ENCODE data around the gene PCDHB12. TPM values are rescaled to one million over a fixed set of nuclear protein-coding genes. Genes with fewer than 3 reads are reported as not detected.
"Not testable (repeated sequence)": the region's sequence is repeated elsewhere in the genome, so short reads cannot be mapped to it uniquely, and the experiment has no call there.

PCDHB12 gene
- total and polyA plus RNA-seq, 9 of the 15 experiments (the other 6 are each of a cell fraction or from before 2014, with no cell fraction given) = not detected

DNA sequence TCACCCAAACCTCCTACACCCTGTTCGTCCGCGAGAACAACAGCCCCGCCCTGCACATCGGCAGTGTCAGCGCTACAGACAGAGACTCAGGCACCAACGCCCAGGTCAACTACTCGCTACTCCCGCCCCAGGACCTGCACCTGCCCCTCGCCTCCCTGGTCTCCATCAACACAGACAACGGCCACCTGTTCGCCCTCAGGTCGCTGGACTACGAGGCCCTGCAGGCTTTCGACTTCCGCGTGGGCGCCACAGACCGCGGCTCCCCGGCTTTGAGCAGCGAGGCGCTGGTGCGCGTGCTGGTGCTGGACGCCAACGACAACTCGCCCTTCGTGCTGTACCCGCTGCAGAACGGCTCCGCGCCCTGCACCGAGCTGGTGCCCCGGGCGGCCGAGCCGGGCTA is 7.4 kb upstream of the PCDHB12 start:
- H3K36me3 ChIP-seq (ENCODE audit: control insufficient read depth, insufficient read depth, low read length); ATAC-seq; intact Hi-C loops (cut with micrococcal nuclease); H3K9me1 ChIP-seq (ENCODE audit: control insufficient read depth, insufficient read depth, low read length); CTCF ChIA-PET (ENCODE audit: low intra/inter-chr PET ratio); BruUV-seq (replicated peaks); H3K4me1 ChIP-seq (replicated peaks in 1 of 2; ENCODE audit: control insufficient read depth in 2 of 2, insufficient read depth in 2 of 2, low read length in 2 of 2); H3K27ac ChIP-seq (ENCODE audit: extremely low read depth, low read depth, low read length); H3K4me2 ChIP-seq (ENCODE audit: insufficient read depth, low read length); H3K27me3 ChIP-seq (ENCODE audit: control insufficient read depth in 2 of 2, insufficient read depth in 2 of 2, low read length in 2 of 2); H3K4me3 ChIP-seq; POLR2A ChIA-PET; H3K9me3 ChIP-seq (replicated peaks; ENCODE audit: control insufficient read depth, insufficient read depth, low read depth, low read length); DNase-seq (ENCODE audit: extremely low read depth in 1 of 4, low spot score in 3 of 4); FAIRE-seq; H3K9ac ChIP-seq (ENCODE audit: insufficient read depth in 1 of 2, low read depth in 2 of 2, low read length in 2 of 2); H3K79me2 ChIP-seq (ENCODE audit: control insufficient read depth, insufficient read depth, low read length); H4K20me1 ChIP-seq (replicated peaks; ENCODE audit: control insufficient read depth, insufficient read depth, low read length); H2AFZ ChIP-seq (ENCODE audit: low read depth, low read length): not testable (repeated sequence)
- in situ Hi-C loops (cut with MboI) = loop anchor here (25.0 kb wide), 1 partner anchor 936 kb away; no protein-coding TSS in a partner anchor
- 7% methylated on average over 13 of the region's 38 CpGs for WGBS (ENCODE audit: insufficient coverage, low coverage, missing lambda C conversion rate)

- H3K9me1 ChIP-seq (ENCODE audit: control insufficient read depth, insufficient read depth, low read length); H3K9ac ChIP-seq (ENCODE audit: insufficient read depth in 1 of 2, low read depth in 2 of 2, low read length in 2 of 2); BruUV-seq (replicated peaks); H2AFZ ChIP-seq (ENCODE audit: low read depth, low read length); DNase-seq (ENCODE audit: extremely low read depth in 1 of 4, low spot score in 3 of 4); H3K4me2 ChIP-seq (ENCODE audit: insufficient read depth, low read length); FAIRE-seq; intact Hi-C loops (cut with micrococcal nuclease); H3K4me3 ChIP-seq; H3K36me3 ChIP-seq (ENCODE audit: control insufficient read depth, insufficient read depth, low read length); H3K9me3 ChIP-seq (replicated peaks; ENCODE audit: control insufficient read depth, insufficient read depth, low read depth, low read length); ATAC-seq; H3K27ac ChIP-seq (ENCODE audit: extremely low read depth, low read depth, low read length); POLR2A ChIA-PET; H3K79me2 ChIP-seq (ENCODE audit: control insufficient read depth, insufficient read depth, low read length); H3K27me3 ChIP-seq (ENCODE audit: control insufficient read depth in 2 of 2, insufficient read depth in 2 of 2, low read length in 2 of 2); H4K20me1 ChIP-seq (replicated peaks; ENCODE audit: control insufficient read depth, insufficient read depth, low read length); H3K4me1 ChIP-seq (replicated peaks in 1 of 2; ENCODE audit: control insufficient read depth in 2 of 2, insufficient read depth in 2 of 2, low read length in 2 of 2): not testable (repeated sequence)
- CTCF ChIA-PET (ENCODE audit: low intra/inter-chr PET ratio) = interaction anchor here (0.7 kb wide), 1 partner anchor 231 kb away, joined by 3 read pairs; no protein-coding TSS in a partner anchor
- in situ Hi-C loops (cut with MboI) = loop anchor here (25.0 kb wide), 1 partner anchor 936 kb away; no protein-coding TSS in a partner anchor
- WGBS (ENCODE audit: insufficient coverage, low coverage, missing lambda C conversion rate) = 22% methylated on average over 18 of the region's 35 CpGs
Measured at GRCh38 chr5:141201646-141202045, 6.9 kb upstream of the PCDHB12 start.

GRCh38 chr5:141210281-141210680 is 1.8 kb downstream of the PCDHB12 start:
- 11% methylated on average over 23 of the region's 39 CpGs for WGBS (ENCODE audit: insufficient coverage, low coverage, missing lambda C conversion rate)
- H3K27ac ChIP-seq (ENCODE audit: extremely low read depth, low read depth, low read length); H3K79me2 ChIP-seq (ENCODE audit: control insufficient read depth, insufficient read depth, low read length); H4K20me1 ChIP-seq (replicated peaks; ENCODE audit: control insufficient read depth, insufficient read depth, low read length); H3K4me1 ChIP-seq (replicated peaks in 1 of 2; ENCODE audit: control insufficient read depth in 2 of 2, insufficient read depth in 2 of 2, low read length in 2 of 2); H3K4me3 ChIP-seq; H3K9ac ChIP-seq (ENCODE audit: insufficient read depth in 1 of 2, low read depth in 2 of 2, low read length in 2 of 2); H2AFZ ChIP-seq (ENCODE audit: low read depth, low read length); POLR2A ChIA-PET; FAIRE-seq; DNase-seq (ENCODE audit: extremely low read depth in 1 of 4, low spot score in 3 of 4); H3K4me2 ChIP-seq (ENCODE audit: insufficient read depth, low read length); H3K9me3 ChIP-seq (replicated peaks; ENCODE audit: control insufficient read depth, insufficient read depth, low read depth, low read length); H3K36me3 ChIP-seq (ENCODE audit: control insufficient read depth, insufficient read depth, low read length); CTCF ChIA-PET (ENCODE audit: low intra/inter-chr PET ratio); H3K27me3 ChIP-seq (ENCODE audit: control insufficient read depth in 2 of 2, insufficient read depth in 2 of 2, low read length in 2 of 2); ATAC-seq; BruUV-seq (replicated peaks); H3K9me1 ChIP-seq (ENCODE audit: control insufficient read depth, insufficient read depth, low read length): not testable (repeated sequence)
- intact Hi-C loops (cut with micrococcal nuclease) = loop anchor here (10.0 kb wide), 1 partner anchor 115 kb away; the partner anchor contains the start of gene TAF7
- in situ Hi-C loops (cut with MboI) = loop anchor here (25.0 kb wide), 1 partner anchor 927 kb away; no protein-coding TSS in a partner anchor

- H3K79me2 ChIP-seq (ENCODE audit: control insufficient read depth, insufficient read depth, low read length); POLR2A ChIA-PET; H3K9me3 ChIP-seq (replicated peaks; ENCODE audit: control insufficient read depth, insufficient read depth, low read depth, low read length); H3K4me3 ChIP-seq; H4K20me1 ChIP-seq (replicated peaks; ENCODE audit: control insufficient read depth, insufficient read depth, low read length); FAIRE-seq; H3K27ac ChIP-seq (ENCODE audit: extremely low read depth, low read depth, low read length); H3K9ac ChIP-seq (ENCODE audit: insufficient read depth in 1 of 2, low read depth in 2 of 2, low read length in 2 of 2); BruUV-seq (replicated peaks); ATAC-seq; H3K36me3 ChIP-seq (ENCODE audit: control insufficient read depth, insufficient read depth, low read length); DNase-seq (ENCODE audit: extremely low read depth in 1 of 4, low spot score in 3 of 4); H3K27me3 ChIP-seq (ENCODE audit: control insufficient read depth in 2 of 2, insufficient read depth in 2 of 2, low read length in 2 of 2); H3K4me1 ChIP-seq (replicated peaks in 1 of 2; ENCODE audit: control insufficient read depth in 2 of 2, insufficient read depth in 2 of 2, low read length in 2 of 2); H3K4me2 ChIP-seq (ENCODE audit: insufficient read depth, low read length); H3K9me1 ChIP-seq (ENCODE audit: control insufficient read depth, insufficient read depth, low read length); H2AFZ ChIP-seq (ENCODE audit: low read depth, low read length): not testable (repeated sequence)
- 3% methylated on average over 13 of the region's 27 CpGs for WGBS (ENCODE audit: insufficient coverage, low coverage, missing lambda C conversion rate)
- CTCF ChIA-PET (ENCODE audit: low intra/inter-chr PET ratio) = interaction anchor here (0.6 to 1.1 kb wide), 2 partner anchors 113 to 314 kb away, joined by 4 to 6 read pairs; no protein-coding TSS in a partner anchor
- in situ Hi-C loops (cut with MboI) = loop anchor here (25.0 kb wide), 1 partner anchor 926 kb away; no protein-coding TSS in a partner anchor
- intact Hi-C loops (cut with micrococcal nuclease) = loop anchor here (10.0 kb wide), 1 partner anchor 114 kb away; the partner anchor contains the start of gene TAF7
Measured at GRCh38 chr5:141210849-141211248, 2.3 kb downstream of the PCDHB12 start.
